HepG2 (cell line): ENCODE data around the gene ITGA2.

Experiments
- ARID3A ChIP-seq: IDR thresholded peaks from 2 replicates; pipeline ENCODE4 v1.6.1; 2012; ENCODE audit warnings: low read depth, low read length, improper control_type of control experiment
- EZH2 ChIP-seq: conservative IDR thresholded peaks from 2 replicates; pipeline ENCODE4 v1.6.1; 2012; ENCODE audit warnings: mild to moderate bottlenecking, low read depth, low read length, moderate library complexity
- FOXK1 ChIP-seq: sonication (generic); formaldehyde crosslinking; IDR thresholded peaks from 2 replicates; pipeline ENCODE4 v1.4.0; 2020; ENCODE audit warnings: low read depth, missing genetic modification reagents, borderline replicate concordance
- GABPA ChIP-seq, 2 experiments: IDR thresholded peaks; 2 replicates each; pipeline ENCODE4 v1.6.1; 2011 to 2016; ENCODE audit warnings: low read depth in 2 of 2, low read length in 1 of 2, missing biosample characterization in 1 of 2, missing genetic modification characterization in 1 of 2
- RFX5 ChIP-seq: IDR thresholded peaks from 2 replicates; pipeline ENCODE4 v1.6.1; 2011; ENCODE audit warnings: low read depth, low read length, improper control_type of control experiment
- SMC3 ChIP-seq: IDR thresholded peaks from 2 replicates; pipeline ENCODE4 v1.6.1; 2011; ENCODE audit warnings: low read length, improper control_type of control experiment
- TCF12 ChIP-seq, 2 experiments: fragments of 450-650 bp in 1 of 2; sonication (generic) in 1 of 2; formaldehyde crosslinking in 1 of 2; IDR thresholded peaks; 2 replicates each; pipeline versions ENCODE4 v1.6.1 to v1.8.0; 2017 to 2022; ENCODE audit warnings: antibody characterized with exemption in 1 of 2, mild to moderate bottlenecking in 1 of 2, missing genetic modification reagents in 1 of 2, moderate library complexity in 1 of 2
- ZNF333 ChIP-seq: sonication (generic); formaldehyde crosslinking; IDR thresholded peaks from 2 replicates; pipeline ENCODE4 v1.4.0; 2020; ENCODE audit warnings: mild to moderate bottlenecking, missing genetic modification reagents, borderline replicate concordance
- ZNF431 ChIP-seq: sonication (generic); formaldehyde crosslinking; IDR thresholded peaks from 2 replicates; pipeline ENCODE4 v1.9.0; 2022; ENCODE audit warnings: missing genetic modification reagents, low read depth, mild to moderate bottlenecking, borderline replicate concordance
- ZNF766 ChIP-seq: sonication (generic); formaldehyde crosslinking; IDR thresholded peaks from 2 replicates; pipeline ENCODE4 v1.5.0; 2020; ENCODE audit warnings: missing genetic modification reagents, borderline replicate concordance
- TF ChIP-seq, protein P1 (sequence below): sonication (generic); formaldehyde crosslinking; IDR thresholded peaks from 2 replicates; pipeline ENCODE4 v1.5.1; 2020; ENCODE audit warnings: mild to moderate bottlenecking, moderate library complexity, missing genetic modification reagents
- TF ChIP-seq, protein P2 (sequence below): sonication (generic); formaldehyde crosslinking; IDR thresholded peaks from 2 replicates; pipeline ENCODE4 v1.5.0; 2020; ENCODE audit warnings: mild to moderate bottlenecking, missing genetic modification reagents, moderate library complexity

DNA sequence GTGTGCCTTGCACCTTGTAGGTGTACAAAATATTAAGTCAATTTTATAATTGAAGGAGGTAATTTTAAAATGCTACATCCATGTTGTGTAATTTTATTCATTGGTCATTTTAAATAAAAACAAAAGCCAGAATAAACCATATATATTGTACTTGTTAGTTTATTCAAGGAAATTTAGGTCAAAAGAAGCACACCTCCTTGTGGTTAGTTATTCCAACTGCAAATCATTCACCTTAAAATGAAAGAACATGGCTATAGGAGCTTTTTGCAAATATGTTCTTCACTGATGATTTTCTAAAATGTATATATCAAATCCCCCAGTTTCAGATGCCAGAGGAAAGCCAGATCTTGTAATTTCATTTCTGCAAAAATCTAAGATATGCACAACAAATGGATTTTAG is 125.8 kb downstream of the ITGA2 start:
- TF ChIP-seq, protein P1, sequence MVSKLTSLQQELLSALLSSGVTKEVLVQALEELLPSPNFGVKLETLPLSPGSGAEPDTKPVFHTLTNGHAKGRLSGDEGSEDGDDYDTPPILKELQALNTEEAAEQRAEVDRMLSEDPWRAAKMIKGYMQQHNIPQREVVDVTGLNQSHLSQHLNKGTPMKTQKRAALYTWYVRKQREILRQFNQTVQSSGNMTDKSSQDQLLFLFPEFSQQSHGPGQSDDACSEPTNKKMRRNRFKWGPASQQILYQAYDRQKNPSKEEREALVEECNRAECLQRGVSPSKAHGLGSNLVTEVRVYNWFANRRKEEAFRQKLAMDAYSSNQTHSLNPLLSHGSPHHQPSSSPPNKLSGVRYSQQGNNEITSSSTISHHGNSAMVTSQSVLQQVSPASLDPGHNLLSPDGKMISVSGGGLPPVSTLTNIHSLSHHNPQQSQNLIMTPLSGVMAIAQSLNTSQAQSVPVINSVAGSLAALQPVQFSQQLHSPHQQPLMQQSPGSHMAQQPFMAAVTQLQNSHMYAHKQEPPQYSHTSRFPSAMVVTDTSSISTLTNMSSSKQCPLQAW: no peak
- TF ChIP-seq ZNF766 (CRISPR knock-in tag) (no peak), SMC3 (no peak), ARID3A (no peak), GABPA (IDR thresholded peaks at IDR 0.05; ENCODE audit: low read depth, low read length) (no peak), GABPA (CRISPR knock-in tag; IDR thresholded peaks at IDR 0.05; ENCODE audit: low read depth) (no peak), RFX5 (no peak), TCF12 (IDR thresholded peaks at IDR 0.05) (no peak), TCF12 (CRISPR knock-in tag; IDR thresholded peaks at IDR 0.05) (no peak), ZNF333 (CRISPR knock-in tag) (no peak), EZH2 (no peak), ZNF431 (CRISPR knock-in tag) (no peak), FOXK1 (no peak)
- TF ChIP-seq, protein P2, sequence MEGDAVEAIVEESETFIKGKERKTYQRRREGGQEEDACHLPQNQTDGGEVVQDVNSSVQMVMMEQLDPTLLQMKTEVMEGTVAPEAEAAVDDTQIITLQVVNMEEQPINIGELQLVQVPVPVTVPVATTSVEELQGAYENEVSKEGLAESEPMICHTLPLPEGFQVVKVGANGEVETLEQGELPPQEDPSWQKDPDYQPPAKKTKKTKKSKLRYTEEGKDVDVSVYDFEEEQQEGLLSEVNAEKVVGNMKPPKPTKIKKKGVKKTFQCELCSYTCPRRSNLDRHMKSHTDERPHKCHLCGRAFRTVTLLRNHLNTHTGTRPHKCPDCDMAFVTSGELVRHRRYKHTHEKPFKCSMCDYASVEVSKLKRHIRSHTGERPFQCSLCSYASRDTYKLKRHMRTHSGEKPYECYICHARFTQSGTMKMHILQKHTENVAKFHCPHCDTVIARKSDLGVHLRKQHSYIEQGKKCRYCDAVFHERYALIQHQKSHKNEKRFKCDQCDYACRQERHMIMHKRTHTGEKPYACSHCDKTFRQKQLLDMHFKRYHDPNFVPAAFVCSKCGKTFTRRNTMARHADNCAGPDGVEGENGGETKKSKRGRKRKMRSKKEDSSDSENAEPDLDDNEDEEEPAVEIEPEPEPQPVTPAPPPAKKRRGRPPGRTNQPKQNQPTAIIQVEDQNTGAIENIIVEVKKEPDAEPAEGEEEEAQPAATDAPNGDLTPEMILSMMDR (CRISPR knock-in tag): no peak
